Endodermal cell (in vitro differentiated cells): ENCODE results near the gene GPR155. TPM values are rescaled to one million over a fixed set of nuclear protein-coding genes. Genes with fewer than 3 reads are reported as not detected.

ENCODE experiments used
- DNase-seq: peaks from one replicate; pipeline ENCODE4 v3.0.0-alpha.2; 2017
- H3K27ac ChIP-seq: 2 replicates; pipeline ENCODE4 v1.5.1; 2013; ENCODE audit warnings: mild to moderate bottlenecking, low read depth, low read length, moderate library complexity
- H3K27me3 ChIP-seq: 2 replicates; pipeline ENCODE4 v1.6.1; 2013; ENCODE audit warnings: mild to moderate bottlenecking, low read length, moderate library complexity; ENCODE audit not compliant: insufficient read depth, control insufficient read depth, poor library complexity, severe bottlenecking
- H3K36me3 ChIP-seq: 2 replicates; pipeline ENCODE4 v1.7.0; 2013; ENCODE audit warnings: mild to moderate bottlenecking, low read length, moderate library complexity; ENCODE audit not compliant: control insufficient read depth, insufficient read depth
- H3K4me1 ChIP-seq: one replicate; pipeline ENCODE4 v1.7.0; 2013; ENCODE audit warnings: low read length; ENCODE audit not compliant: control insufficient read depth, insufficient read depth
- H3K4me3 ChIP-seq: 2 replicates; pipeline ENCODE4 v1.5.1; 2013; ENCODE audit warnings: mild to moderate bottlenecking, low read length, moderate library complexity
- H3K9ac ChIP-seq: 2 replicates; pipeline ENCODE4 v1.6.1; 2013; ENCODE audit warnings: mild to moderate bottlenecking, low read length, moderate library complexity; ENCODE audit not compliant: poor library complexity, severe bottlenecking; ENCODE audit errors: extremely low read depth
- H3K9me3 ChIP-seq: 2 replicates; pipeline ENCODE4 v1.6.1; 2013; ENCODE audit warnings: mild to moderate bottlenecking, low read length, moderate library complexity; ENCODE audit not compliant: control insufficient read depth
- H3K27ac Mint-ChIP-seq: 2 replicates; pipeline ENCODE4 v1.8.0; 2020; ENCODE audit warnings: mixed read lengths
- H3K27me3 Mint-ChIP-seq: 2 replicates; pipeline ENCODE4 v1.8.0; 2021; ENCODE audit warnings: mild to moderate bottlenecking, mixed read lengths; ENCODE audit not compliant: insufficient read depth
- H3K36me3 Mint-ChIP-seq: 2 replicates; pipeline ENCODE4 v1.8.0; 2020; ENCODE audit warnings: low read depth, mixed read lengths
- H3K4me1 Mint-ChIP-seq: 2 replicates; pipeline ENCODE4 v1.8.0; 2020; ENCODE audit warnings: mixed read lengths
- H3K4me3 Mint-ChIP-seq: 2 replicates; pipeline ENCODE4 v1.8.0; 2020; ENCODE audit warnings: mild to moderate bottlenecking, moderate library complexity, mixed read lengths
- H3K9me3 Mint-ChIP-seq: 2 replicates; pipeline ENCODE4 v1.8.0; 2020; ENCODE audit warnings: mild to moderate bottlenecking, mixed read lengths
- WGBS, 2 experiments: methylation state at CpG; one replicate each; pipeline versions ENCODE4 v1.1.5 to v1.1.7; 2013; ENCODE audit warnings: missing lambda C conversion rate in 2 of 2, mixed read lengths in 1 of 2; ENCODE audit not compliant: insufficient coverage in 1 of 2, insufficient read length in 1 of 2; 5-methylcytosine and 5-hydroxymethylcytosine counted together
- total RNA-seq, 2 donors: library from RNA; stranded (reverse); fragmentation: NEBNext Ultra II Directional in 1 of 2; extraction: Animal tissue kit (Norgen Biotek cat#: 25700) in 1 of 2; gene quantifications; 2 replicates in 1 of 2; 3 replicates in 1 of 2; pipeline ENCODE4 v1.2.1, GENCODE V29; 2021
- TF ChIP-seq, protein P1 (sequence below): fragments of 200-600 bp; sonication (generic); conservative IDR thresholded peaks from 2 replicates; pipeline ENCODE4 v1.5.0; 2021; ENCODE audit warnings: antibody characterized with exemption, mild to moderate bottlenecking

GPR155 gene
- total RNA-seq, 2 donors from 2014 or later, result 0.22 to 0.88 TPM

DNA sequence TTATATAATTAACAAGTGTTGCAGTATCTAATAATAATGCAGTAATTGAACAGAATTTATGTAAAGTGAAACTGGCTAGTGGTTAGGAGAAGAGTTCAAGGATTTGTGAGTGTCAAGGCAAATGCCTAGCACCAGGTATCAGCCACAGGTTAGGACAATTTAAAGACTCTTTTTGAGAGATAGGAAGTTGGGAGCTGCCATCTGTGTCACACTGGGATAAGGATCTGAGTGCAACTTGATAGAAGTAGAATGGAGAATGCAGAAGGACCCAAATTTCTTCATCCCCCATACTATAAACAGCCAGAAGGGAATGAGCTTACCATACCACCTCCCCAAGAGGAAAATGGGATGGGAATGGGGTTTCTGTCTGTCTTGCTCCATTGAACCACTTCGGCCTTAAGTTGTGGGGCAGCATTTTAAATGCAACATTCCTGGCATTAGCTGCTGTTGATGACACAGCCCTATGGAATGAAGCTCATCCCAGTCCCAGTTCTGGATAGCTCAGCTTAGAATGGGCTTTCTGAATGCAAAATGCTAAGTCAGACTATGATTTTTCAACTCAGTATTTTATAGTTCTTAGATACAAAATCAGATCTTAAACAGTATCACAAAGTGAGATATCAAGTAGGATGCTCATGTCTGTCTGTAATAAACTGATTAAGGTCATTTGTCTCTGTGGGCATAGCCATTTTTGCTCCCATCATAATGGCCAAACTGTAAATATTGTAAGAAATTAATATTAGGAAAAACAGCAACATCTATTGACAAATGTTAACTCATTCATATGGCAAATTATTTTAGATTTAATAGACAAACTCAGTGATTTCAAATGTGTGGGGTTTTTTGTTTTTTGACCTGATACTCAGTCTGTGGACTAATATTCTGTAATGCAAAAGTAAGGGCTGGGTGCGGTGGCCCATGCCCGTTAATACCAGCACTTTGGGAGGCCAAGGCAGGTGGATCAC lies 44.0 kb downstream of the GPR155 start:
- H3K36me3 ChIP-seq, result no peaks in the 10 kb centered on the region
- peak overlapping the region; percentile 17 for H3K27ac Mint-ChIP-seq
- no peaks in the 10 kb centered on the region for H3K36me3 Mint-ChIP-seq
- TF ChIP-seq, protein P1, sequence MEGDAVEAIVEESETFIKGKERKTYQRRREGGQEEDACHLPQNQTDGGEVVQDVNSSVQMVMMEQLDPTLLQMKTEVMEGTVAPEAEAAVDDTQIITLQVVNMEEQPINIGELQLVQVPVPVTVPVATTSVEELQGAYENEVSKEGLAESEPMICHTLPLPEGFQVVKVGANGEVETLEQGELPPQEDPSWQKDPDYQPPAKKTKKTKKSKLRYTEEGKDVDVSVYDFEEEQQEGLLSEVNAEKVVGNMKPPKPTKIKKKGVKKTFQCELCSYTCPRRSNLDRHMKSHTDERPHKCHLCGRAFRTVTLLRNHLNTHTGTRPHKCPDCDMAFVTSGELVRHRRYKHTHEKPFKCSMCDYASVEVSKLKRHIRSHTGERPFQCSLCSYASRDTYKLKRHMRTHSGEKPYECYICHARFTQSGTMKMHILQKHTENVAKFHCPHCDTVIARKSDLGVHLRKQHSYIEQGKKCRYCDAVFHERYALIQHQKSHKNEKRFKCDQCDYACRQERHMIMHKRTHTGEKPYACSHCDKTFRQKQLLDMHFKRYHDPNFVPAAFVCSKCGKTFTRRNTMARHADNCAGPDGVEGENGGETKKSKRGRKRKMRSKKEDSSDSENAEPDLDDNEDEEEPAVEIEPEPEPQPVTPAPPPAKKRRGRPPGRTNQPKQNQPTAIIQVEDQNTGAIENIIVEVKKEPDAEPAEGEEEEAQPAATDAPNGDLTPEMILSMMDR, result no peak
- no peaks in the 10 kb centered on the region for H3K4me1 ChIP-seq
- H3K9me3 ChIP-seq, result no peaks in the 10 kb centered on the region
- no peaks in the 10 kb centered on the region for H3K9me3 Mint-ChIP-seq
- no peaks in the 10 kb centered on the region for H3K27me3 Mint-ChIP-seq
- H3K4me3 Mint-ChIP-seq, result no peak overlapping the region
- no peak overlapping the region for H3K4me3 ChIP-seq
- peak; percentile 48 for DNase-seq
- WGBS, 2 experiments, result 81 to 85% methylated on average over 3 of the region's 3 CpGs
- no peak overlapping the region for H3K27ac ChIP-seq
- no peaks in the 10 kb centered on the region for H3K27me3 ChIP-seq
- peaks cover 9% of the 10 kb centered on the region for H3K4me1 Mint-ChIP-seq
- H3K9ac ChIP-seq, result no peak overlapping the region

DNA sequence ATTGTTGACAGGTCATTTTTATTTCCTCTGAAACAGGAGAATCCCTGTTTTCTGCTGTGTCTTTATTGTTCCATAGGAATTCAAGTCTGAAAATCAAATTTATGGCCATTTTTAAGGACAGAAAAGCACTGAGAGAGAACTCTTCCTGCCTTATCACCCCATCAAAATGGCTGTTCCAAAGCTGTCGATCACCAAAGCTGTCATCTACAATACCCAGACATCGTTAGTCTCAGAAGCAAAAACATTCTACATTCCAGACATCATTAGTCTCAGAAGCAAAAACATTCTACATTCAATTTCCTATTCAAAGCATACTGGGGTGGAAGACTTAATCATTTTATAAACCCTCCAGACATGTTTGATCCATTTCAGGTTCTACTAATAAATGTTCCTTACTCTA lies 46.9 kb downstream of the GPR155 start:
- H3K36me3 ChIP-seq, result no peaks in the 10 kb centered on the region
- H3K27ac Mint-ChIP-seq, result no peak overlapping the region
- 89 to 100% methylated on average over 2 of the region's 2 CpGs for WGBS, 2 experiments
- H3K4me3 Mint-ChIP-seq, result no peak overlapping the region
- no peak for DNase-seq
- H3K4me1 Mint-ChIP-seq, result peaks cover 6% of the 10 kb centered on the region
- H3K9ac ChIP-seq, result no peak overlapping the region
- H3K4me1 ChIP-seq, result no peaks in the 10 kb centered on the region
- no peak overlapping the region for H3K27ac ChIP-seq
- H3K9me3 Mint-ChIP-seq, result no peaks in the 10 kb centered on the region
- TF ChIP-seq, protein P1, result no peak
- H3K9me3 ChIP-seq, result no peaks in the 10 kb centered on the region
- no peak overlapping the region for H3K4me3 ChIP-seq
- H3K27me3 ChIP-seq, result no peaks in the 10 kb centered on the region
- peaks cover 5% of the 10 kb centered on the region for H3K36me3 Mint-ChIP-seq
- H3K27me3 Mint-ChIP-seq, result no peaks in the 10 kb centered on the region

DNA sequence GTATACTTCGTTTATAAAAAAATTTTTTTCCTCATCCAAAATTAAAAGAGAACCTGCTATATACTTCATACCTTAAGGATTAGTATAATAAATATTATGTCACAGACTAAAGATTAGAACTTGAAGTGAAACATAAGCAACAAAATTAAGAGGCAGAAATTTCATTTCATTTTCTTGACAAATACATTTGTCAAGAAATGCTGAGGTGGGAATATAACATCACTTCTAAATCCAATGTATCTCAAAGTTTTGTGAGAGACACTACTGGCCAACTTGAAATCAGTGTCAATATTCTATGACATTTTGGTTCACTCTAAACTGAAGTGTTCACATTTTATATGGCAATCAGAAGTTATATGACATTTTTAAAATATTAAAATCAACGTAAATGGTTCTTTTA lies 47.5 kb downstream of the GPR155 start:
- Mint-ChIP-seq H3K4me3 (no peak overlapping the region), H3K4me1 (peaks cover 3% of the 10 kb centered on the region), H3K27ac (no peak overlapping the region), H3K36me3 (peaks cover 5% of the 10 kb centered on the region), H3K9me3 (no peaks in the 10 kb centered on the region), H3K27me3 (no peaks in the 10 kb centered on the region)
- Histone ChIP-seq H3K9me3 (no peaks in the 10 kb centered on the region), H3K27ac (no peak overlapping the region), H3K4me1 (no peaks in the 10 kb centered on the region), H3K36me3 (no peaks in the 10 kb centered on the region), H3K27me3 (no peaks in the 10 kb centered on the region), H3K9ac (no peak overlapping the region), H3K4me3 (no peak overlapping the region)
- DNase-seq, result no peak
- WGBS, 2 experiments, result 92% methylated on average over 1 of the region's 2 CpGs; no CpG with 5 or more reads in 1 of the 2 experiments
- TF ChIP-seq, protein P1, result no peak
